Uterus (tissue), 4 donors: ENCODE data around the gene P2RX4. TPM values are rescaled to one million over a fixed set of nuclear protein-coding genes. Genes with fewer than 3 reads are reported as not detected.

Experiments
- DNase-seq, 2 donors: peaks; one replicate each; pipeline ENCODE4 v3.0.0-alpha.2; 2019 to 2020
- H3K27ac ChIP-seq, 2 donors: fragments of 200-600 bp; sonication (generic); 1 replicate in 1 of 2; 2 replicates in 1 of 2; pipeline ENCODE4 v1.5.1; 2016 to 2018
- H3K27me3 ChIP-seq, 2 donors: fragments of 200-600 bp; sonication (generic); one replicate each; pipeline ENCODE4 v1.5.1; 2018 to 2019; ENCODE audit warnings: control low read depth in 1 of 2
- H3K36me3 ChIP-seq, 2 donors: fragments of 200-600 bp; sonication (generic); one replicate each; pipeline ENCODE4 v1.5.1; 2019; ENCODE audit warnings: control low read depth in 1 of 2
- H3K4me1 ChIP-seq, 2 donors: fragments of 200-600 bp; sonication (generic); one replicate each; pipeline ENCODE4 v1.5.1; 2018 to 2019; ENCODE audit warnings: control low read depth in 1 of 2
- H3K4me3 ChIP-seq, 2 donors: fragments of 200-600 bp; sonication (generic); 1 replicate in 1 of 2; 2 replicates in 1 of 2; pipeline ENCODE4 v1.5.1; 2018 to 2019; ENCODE audit warnings: mild to moderate bottlenecking in 1 of 2
- H3K9me3 ChIP-seq, 2 donors: fragments of 200-600 bp; sonication (generic); one replicate each; pipeline ENCODE4 v1.5.1; 2019; ENCODE audit warnings: control low read depth in 1 of 2
- POLR2A ChIP-seq, 2 donors: fragments of 450-650 bp; IDR thresholded peaks; one replicate each; pipeline ENCODE4 v1.6.1; 2016; ENCODE audit warnings: antibody characterized with exemption in 2 of 2, mild to moderate bottlenecking in 1 of 2, moderate library complexity in 1 of 2
- intact Hi-C: fragments of 100-400 bp; cut with DNase I; formaldehyde crosslinking; loops from one replicate; pipeline ENCODE4 v1.15.1; 2023; ENCODE audit warnings: low total_unique reads
- total RNA-seq, 4 donors: library from RNA; depleted of rRNA in 3 of 4; stranded (reverse); fragments of >200 nt in 3 of 4; gene quantifications; one replicate each; pipeline versions ENCODE4 v1.1.0 to v1.2.4, GENCODE V29; 2014 to 2023
- TF ChIP-seq, protein P1 (sequence below), 4 experiments: fragments of 200-600 bp in 2 of 4; fragments of 450-650 bp in 2 of 4; sonication (generic) in 2 of 4; IDR thresholded peaks; one replicate each; pipeline ENCODE4 v1.5.1; 2016 to 2019; ENCODE audit warnings: antibody characterized with exemption in 4 of 4, mild to moderate bottlenecking in 2 of 4, moderate library complexity in 1 of 4
- donor health status: DM: yes; HTN: yes; CAD: no.

The P2RX4 gene
- total RNA-seq, 4 donors from 2014 or later: 10.9 to 217 (median 36.1) TPM

- no peaks in the 10 kb centered on the region for H3K27me3 ChIP-seq
- H3K4me3 ChIP-seq: no peak overlapping the region
- TF ChIP-seq POLR2A (IDR thresholded peaks at IDR 0.05): no peak
- TF ChIP-seq, protein P1, sequence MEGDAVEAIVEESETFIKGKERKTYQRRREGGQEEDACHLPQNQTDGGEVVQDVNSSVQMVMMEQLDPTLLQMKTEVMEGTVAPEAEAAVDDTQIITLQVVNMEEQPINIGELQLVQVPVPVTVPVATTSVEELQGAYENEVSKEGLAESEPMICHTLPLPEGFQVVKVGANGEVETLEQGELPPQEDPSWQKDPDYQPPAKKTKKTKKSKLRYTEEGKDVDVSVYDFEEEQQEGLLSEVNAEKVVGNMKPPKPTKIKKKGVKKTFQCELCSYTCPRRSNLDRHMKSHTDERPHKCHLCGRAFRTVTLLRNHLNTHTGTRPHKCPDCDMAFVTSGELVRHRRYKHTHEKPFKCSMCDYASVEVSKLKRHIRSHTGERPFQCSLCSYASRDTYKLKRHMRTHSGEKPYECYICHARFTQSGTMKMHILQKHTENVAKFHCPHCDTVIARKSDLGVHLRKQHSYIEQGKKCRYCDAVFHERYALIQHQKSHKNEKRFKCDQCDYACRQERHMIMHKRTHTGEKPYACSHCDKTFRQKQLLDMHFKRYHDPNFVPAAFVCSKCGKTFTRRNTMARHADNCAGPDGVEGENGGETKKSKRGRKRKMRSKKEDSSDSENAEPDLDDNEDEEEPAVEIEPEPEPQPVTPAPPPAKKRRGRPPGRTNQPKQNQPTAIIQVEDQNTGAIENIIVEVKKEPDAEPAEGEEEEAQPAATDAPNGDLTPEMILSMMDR (IDR thresholded peaks at IDR 0.05): no peak
- intact Hi-C loops: no loop called here
- no peak overlapping the region for H3K27ac ChIP-seq
- DNase-seq: no peak
- H3K36me3 ChIP-seq: no peaks in the 10 kb centered on the region
- H3K9me3 ChIP-seq: no peaks in the 10 kb centered on the region
- H3K4me1 ChIP-seq: peaks cover 0 to 7% of the 10 kb centered on the region in 2 donors
These were observed 7.1 kb downstream of the P2RX4 start for GRCh38 chr12:121217063-121217462.

DNA sequence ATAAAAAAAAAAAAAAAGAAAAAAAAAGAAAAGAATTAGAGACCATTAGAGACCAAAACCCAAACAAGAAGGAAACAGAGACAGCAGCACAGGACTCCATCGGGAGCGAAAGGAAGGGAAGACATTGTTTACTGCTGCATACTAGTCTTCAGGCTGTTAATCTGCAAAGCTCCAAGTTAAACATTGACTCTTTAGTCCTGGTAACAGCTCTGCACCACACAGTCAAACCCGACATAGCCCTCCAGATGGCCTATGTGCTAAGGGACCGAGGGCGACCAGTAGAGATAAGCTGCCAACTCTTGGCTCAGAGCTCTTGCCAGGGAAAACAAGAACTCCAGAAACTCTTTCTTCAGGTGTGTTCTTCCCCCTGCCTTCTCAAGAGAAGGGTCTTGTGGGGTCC, 7.8 kb downstream of the P2RX4 start:
- no peaks in the 10 kb centered on the region for H3K9me3 ChIP-seq
- H3K36me3 ChIP-seq: no peaks in the 10 kb centered on the region
- TF ChIP-seq, protein P1 (IDR thresholded peaks at IDR 0.05): no peak
- no peak for TF ChIP-seq POLR2A (IDR thresholded peaks at IDR 0.05)
- intact Hi-C loops: no loop called here
- H3K27me3 ChIP-seq: no peaks in the 10 kb centered on the region
- H3K27ac ChIP-seq: no peak overlapping the region
- DNase-seq: no peak
- H3K4me3 ChIP-seq: no peak overlapping the region
- H3K4me1 ChIP-seq: peaks cover 0 to 7% of the 10 kb centered on the region in 2 donors

DNA sequence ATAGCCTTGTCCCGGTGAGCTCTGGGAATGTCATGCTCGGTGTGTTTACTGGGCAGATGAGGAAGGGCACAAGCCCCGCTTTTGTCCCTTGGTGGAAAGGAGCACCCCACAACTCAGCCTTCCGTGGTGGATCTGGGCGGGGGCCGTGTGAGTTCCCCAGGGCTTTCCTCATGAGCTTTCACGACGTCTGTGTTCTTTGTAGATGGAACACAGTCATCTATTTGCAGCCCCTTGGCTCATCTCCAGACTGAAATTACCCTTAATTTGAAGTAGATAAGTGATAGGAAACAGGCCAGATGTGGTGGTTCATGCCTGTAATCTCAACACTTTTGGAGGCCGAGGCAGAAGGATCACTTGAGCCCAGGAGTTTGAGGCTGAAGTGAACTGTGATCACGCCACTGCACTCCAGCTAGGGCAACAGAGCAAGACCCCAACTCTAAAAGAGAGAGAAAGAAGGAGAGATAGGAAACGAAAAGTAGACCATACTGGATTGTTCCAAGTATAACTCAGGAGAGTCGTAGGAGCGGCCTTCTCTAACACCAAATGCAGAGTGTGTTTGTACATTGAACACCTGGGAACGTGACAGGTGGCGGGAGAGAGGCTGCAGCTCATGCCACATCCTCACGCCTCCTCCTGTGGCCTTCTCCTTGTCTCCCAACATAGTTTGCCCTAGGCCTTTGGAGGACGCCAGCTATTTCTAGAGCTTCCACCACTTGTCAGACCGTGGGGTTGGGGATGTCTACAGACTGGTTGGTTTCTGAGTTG, 8.8 kb downstream of the P2RX4 start:
- H3K27ac ChIP-seq: no peak overlapping the region
- H3K27me3 ChIP-seq: no peaks in the 10 kb centered on the region
- H3K4me1 ChIP-seq: peaks cover 0 to 7% of the 10 kb centered on the region in 2 donors
- H3K9me3 ChIP-seq: no peaks in the 10 kb centered on the region
- intact Hi-C loops: no loop called here
- no peak for DNase-seq
- H3K36me3 ChIP-seq: no peaks in the 10 kb centered on the region
- no peak for TF ChIP-seq POLR2A (IDR thresholded peaks at IDR 0.05)
- TF ChIP-seq, protein P1 (IDR thresholded peaks at IDR 0.05): no peak
- no peak overlapping the region for H3K4me3 ChIP-seq

DNA sequence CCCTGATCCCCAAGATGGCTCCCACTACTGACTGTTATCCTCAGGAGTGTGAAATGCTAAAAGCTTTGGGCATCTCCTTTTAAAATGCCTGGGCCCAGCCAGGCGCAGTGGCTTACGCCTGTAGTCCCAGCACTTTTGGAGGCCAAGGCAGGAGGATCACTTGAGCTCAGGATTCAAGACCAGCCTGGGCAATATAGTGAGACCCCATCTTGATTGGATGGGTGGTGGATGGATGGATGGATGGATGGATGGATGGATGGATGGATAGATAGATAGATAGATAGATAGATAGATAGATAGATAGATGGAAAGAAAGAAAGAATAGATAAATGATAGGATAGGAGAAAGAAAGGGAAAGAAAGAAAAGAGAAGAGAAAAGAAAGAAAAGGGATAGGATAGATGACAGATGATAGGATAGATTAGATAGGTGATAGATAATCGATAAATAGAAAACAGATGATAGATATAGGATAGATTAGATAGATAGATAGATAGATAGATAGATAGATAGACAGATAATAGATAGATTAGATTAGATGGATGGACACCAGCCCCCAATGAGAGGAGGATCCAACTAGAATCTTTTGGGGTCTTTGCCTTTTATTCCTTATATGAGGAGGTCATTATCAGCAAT, 9.5 kb downstream of the P2RX4 start:
- Histone ChIP-seq H3K27ac (no peak overlapping the region), H3K4me1 (peaks cover 0 to 5% of the 10 kb centered on the region in 2 donors), H3K36me3 (no peaks in the 10 kb centered on the region), H3K27me3 (no peaks in the 10 kb centered on the region), H3K9me3 (no peaks in the 10 kb centered on the region), H3K4me3 (no peak overlapping the region)
- DNase-seq: no peak
- intact Hi-C loops: no loop called here
- TF ChIP-seq, protein P1 (IDR thresholded peaks at IDR 0.05): no peak
- no peak for TF ChIP-seq POLR2A (IDR thresholded peaks at IDR 0.05)

DNA sequence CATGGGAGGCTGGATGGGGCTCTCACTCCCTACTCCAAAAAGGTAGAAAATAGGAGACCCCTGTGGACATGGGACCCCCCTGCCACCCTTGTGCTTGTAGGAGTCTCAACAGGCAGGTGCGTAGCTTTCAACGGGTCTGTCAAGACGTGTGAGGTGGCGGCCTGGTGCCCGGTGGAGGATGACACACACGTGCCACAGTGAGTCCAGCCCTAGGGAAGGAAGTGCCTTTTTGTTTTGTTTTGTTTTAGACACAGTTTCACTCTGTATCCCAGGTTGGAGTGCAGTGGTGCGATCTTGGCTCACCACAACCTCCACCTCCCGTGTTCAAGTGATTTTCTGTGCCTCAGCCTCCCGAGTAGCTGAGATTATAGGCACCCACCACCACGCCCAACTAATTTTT, 12.9 kb downstream of the P2RX4 start:
- Histone ChIP-seq H3K4me3 (no peak overlapping the region), H3K9me3 (no peaks in the 10 kb centered on the region), H3K27me3 (no peaks in the 10 kb centered on the region), H3K27ac (no peak overlapping the region), H3K4me1 (no peaks in the 10 kb centered on the region), H3K36me3 (no peaks in the 10 kb centered on the region)
- intact Hi-C loops: no loop called here
- DNase-seq: no peak
- TF ChIP-seq POLR2A (IDR thresholded peaks at IDR 0.05): no peak
- TF ChIP-seq, protein P1 (IDR thresholded peaks at IDR 0.05): no peak
